Transverse colon (tissue), 4 donors: ENCODE results near the gene MRPL20. TPM values are rescaled to one million over a fixed set of nuclear protein-coding genes. Genes with fewer than 3 reads are reported as not detected.

Experiments used
- DNase-seq: peaks from one replicate; pipeline ENCODE4 v3.0.0-alpha.2; 2019
- H3K27ac ChIP-seq, 4 donors: fragments of 200-600 bp; sonication (generic); 2 replicates each; pipeline ENCODE4 v1.5.1; 2016 to 2018; ENCODE audit warnings: inconsistent platforms in 4 of 4
- H3K27me3 ChIP-seq: fragments of 200-600 bp; sonication (generic); 2 replicates; pipeline ENCODE4 v1.5.1; 2017; ENCODE audit warnings: inconsistent platforms
- H3K36me3 ChIP-seq, 4 donors: fragments of 200-600 bp; sonication (generic); 2 replicates each; pipeline ENCODE4 v1.5.1; 2017 to 2019; ENCODE audit warnings: inconsistent platforms in 4 of 4
- H3K4me1 ChIP-seq, 4 donors: fragments of 200-600 bp; sonication (generic); 2 replicates each; pipeline ENCODE4 v1.5.1; 2017 to 2020; ENCODE audit warnings: inconsistent platforms in 4 of 4
- H3K4me3 ChIP-seq, 4 donors: fragments of 200-600 bp; sonication (generic); 1 replicate in 1 of 4; 2 replicates in 3 of 4; pipeline versions ENCODE4 v1.5.1 to v1.6.1; 2017 to 2019; ENCODE audit warnings: inconsistent platforms in 4 of 4
- H3K9me3 ChIP-seq, 2 donors: fragments of 200-600 bp; sonication (generic); 2 replicates each; pipeline ENCODE4 v1.5.1; 2017 to 2019; ENCODE audit warnings: inconsistent platforms in 2 of 2
- CTCF ChIP-seq, 5 experiments: fragments of 200-600 bp in 3 of 5; fragments of 450-650 bp in 2 of 5; sonication (generic) in 3 of 5; IDR thresholded peaks; 1 replicate in 2 of 5; 2 replicates in 3 of 5; pipeline ENCODE4 v1.5.1; 2016 to 2017; ENCODE audit warnings: antibody characterized with exemption in 5 of 5, inconsistent platforms in 3 of 5, mild to moderate bottlenecking in 2 of 5, moderate library complexity in 1 of 5
- EP300 ChIP-seq: sonication (generic); formaldehyde crosslinking; IDR thresholded peaks from one replicate; pipeline ENCODE4 v1.6.1; 2017; ENCODE audit warnings: antibody characterized with exemption, low read depth
- POLR2A ChIP-seq: fragments of 450-650 bp; IDR thresholded peaks from one replicate; pipeline ENCODE4 v1.6.1; 2016; ENCODE audit warnings: antibody characterized with exemption, mild to moderate bottlenecking, moderate library complexity
- POLR2AphosphoS5 ChIP-seq, 3 donors: sonication (generic); formaldehyde crosslinking; IDR thresholded peaks; one replicate each; pipeline ENCODE4 v1.6.1; 2016; ENCODE audit warnings: antibody characterized with exemption in 3 of 3
- WGBS, 2 donors: methylation state at CpG; one replicate each; pipeline ENCODE4 v1.1.5; 2018; ENCODE audit warnings: low coverage in 1 of 2; 5-methylcytosine and 5-hydroxymethylcytosine counted together
- in situ Hi-C, 4 donors: fragments of 200-750 bp; cut with MboI; loops; one replicate each; pipeline versions ENCODE4 v1.15.0 to v1.15.1; 2017; ENCODE audit warnings: low sequenced_read_pairs in 3 of 4, low pct_ligation_motif_present in 1 of 4, low pct_unique_long_range_greater_than_20kb in 1 of 4
- intact Hi-C: fragments of 100-400 bp; cut with DNase I; formaldehyde crosslinking; loops from one replicate; pipeline ENCODE4 v1.15.1; 2023; ENCODE audit warnings: low total_unique reads
- total RNA-seq, 4 donors: library from RNA; depleted of rRNA; stranded (reverse); fragments of >200 nt; gene quantifications; one replicate each; pipeline ENCODE4 v1.1.0, GENCODE V29; 2016

The MRPL20 gene
- total RNA-seq, 4 donors from 2014 or later: 40.0 to 183 (median 97.0) TPM

DNA sequence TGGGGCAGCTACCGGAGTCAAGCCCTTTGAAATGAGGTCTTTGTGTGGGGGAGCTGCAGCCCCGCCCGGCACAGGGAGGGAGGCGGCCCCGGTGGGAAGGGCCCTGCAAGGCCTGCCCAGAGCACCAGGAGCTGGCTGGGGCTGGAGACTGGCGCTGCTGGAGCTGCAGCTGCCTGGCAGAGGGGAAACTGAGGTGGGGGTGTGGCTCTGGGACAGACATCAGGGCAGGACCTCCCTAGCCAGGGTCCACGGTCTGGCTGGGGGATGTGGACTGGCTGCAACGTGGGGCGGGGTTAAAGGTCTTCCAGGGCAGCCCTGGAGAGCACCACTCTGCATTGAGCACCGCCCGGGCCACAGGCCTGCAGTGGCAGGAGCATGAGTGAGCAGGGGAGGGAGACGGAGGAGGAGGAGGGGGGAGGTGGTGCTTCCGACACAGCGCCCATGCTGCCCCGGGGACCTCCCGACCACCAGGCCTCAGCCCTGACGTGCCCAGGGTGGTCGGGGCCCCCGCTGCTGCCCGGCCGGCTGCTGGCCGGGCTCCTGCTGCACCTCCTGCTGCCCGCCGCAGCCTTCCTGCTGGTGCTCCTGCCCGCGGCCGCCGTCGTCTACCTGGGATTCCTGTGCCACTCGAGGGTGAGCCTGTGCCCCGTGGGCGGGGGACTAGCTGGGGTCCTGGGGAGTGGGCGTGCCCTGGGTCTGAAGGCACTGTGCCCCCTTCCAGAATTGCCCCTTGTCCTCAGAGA, 18.8 kb upstream of the MRPL20 start:
- Histone ChIP-seq H3K36me3 (no peaks in the 10 kb centered on the region), H3K9me3 (no peaks in the 10 kb centered on the region), H3K4me3 (no peak overlapping the region), H3K4me1 (peaks cover 12 to 20% (median 17%) of the 10 kb centered on the region in 4 donors), H3K27ac (peak overlapping the region in 1 of 4 donors; percentile 74), H3K27me3 (peaks cover 27% of the 10 kb centered on the region)
- intact Hi-C loops (no loop called here), in situ Hi-C loops (no loop called here)
- DNase-seq: no peak
- 33% methylated on average over 26 of the region's 33 CpGs; no CpG with 5 or more reads in 1 of the 2 donors for WGBS, 2 donors
- TF ChIP-seq POLR2AphosphoS5 (IDR thresholded peaks at IDR 0.05) (no peak), POLR2A (no peak), EP300 (no peak), CTCF (IDR thresholded peaks at IDR 0.05) (no peak)

- in situ Hi-C loops: no loop called here
- TF ChIP-seq CTCF (IDR thresholded peaks at IDR 0.05) (no peak), POLR2AphosphoS5 (IDR thresholded peaks at IDR 0.05) (no peak), POLR2A (no peak), EP300 (no peak)
- Histone ChIP-seq H3K9me3 (no peaks in the 10 kb centered on the region), H3K27ac (no peak overlapping the region), H3K36me3 (no peaks in the 10 kb centered on the region), H3K4me1 (peaks cover 6 to 21% (median 15%) of the 10 kb centered on the region in 4 donors), H3K27me3 (peaks cover 32% of the 10 kb centered on the region), H3K4me3 (no peak overlapping the region)
- intact Hi-C loops: no loop called here
- no peak for DNase-seq
- 84% methylated on average over 12 of the region's 12 CpGs; no CpG with 5 or more reads in 1 of the 2 donors for WGBS, 2 donors
Measured at GRCh38 chr1:1425426-1425752, 18.3 kb upstream of the MRPL20 start.

GRCh38 chr1:1424707-1425106, 17.6 kb upstream of the MRPL20 start:
- peaks cover 6 to 17% (median 10%) of the 10 kb centered on the region in 4 donors for H3K4me1 ChIP-seq
- peaks cover 35% of the 10 kb centered on the region for H3K27me3 ChIP-seq
- TF ChIP-seq EP300: no peak
- TF ChIP-seq POLR2AphosphoS5 (IDR thresholded peaks at IDR 0.05): no peak
- no peak for TF ChIP-seq POLR2A
- no peak for TF ChIP-seq CTCF (IDR thresholded peaks at IDR 0.05)
- intact Hi-C loops: no loop called here
- no peaks in the 10 kb centered on the region for H3K9me3 ChIP-seq
- H3K27ac ChIP-seq: no peak overlapping the region
- no peak overlapping the region for H3K4me3 ChIP-seq
- DNase-seq: no peak
- WGBS, 2 donors: 92 to 100% methylated on average over 3 to 15 of the region's 15 CpGs
- H3K36me3 ChIP-seq: no peaks in the 10 kb centered on the region
- in situ Hi-C loops: no loop called here

DNA sequence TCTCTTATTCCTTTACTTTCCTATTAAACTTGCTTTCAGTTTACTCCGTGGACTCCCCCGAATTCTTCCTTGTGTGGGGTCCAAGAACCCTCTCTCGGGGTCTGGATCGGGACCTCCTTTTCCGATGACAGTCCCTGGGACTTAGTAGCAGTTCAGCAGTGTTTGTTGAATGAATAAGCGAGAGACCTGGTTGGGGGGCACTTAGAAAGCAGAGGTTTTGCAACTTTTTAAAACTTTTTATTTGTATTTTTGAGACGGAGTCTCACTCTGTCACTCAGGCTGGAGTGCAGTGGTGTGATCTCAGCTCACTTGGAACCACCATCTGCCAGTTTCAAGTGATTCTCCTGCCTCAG, 16.1 kb upstream of the MRPL20 start:
- Histone ChIP-seq H3K4me1 (peaks cover 0 to 19% (median 7%) of the 10 kb centered on the region in 4 donors), H3K4me3 (no peak overlapping the region), H3K27me3 (peaks cover 37% of the 10 kb centered on the region), H3K9me3 (no peaks in the 10 kb centered on the region), H3K27ac (no peak overlapping the region), H3K36me3 (no peaks in the 10 kb centered on the region)
- TF ChIP-seq POLR2A (no peak), EP300 (no peak), POLR2AphosphoS5 (IDR thresholded peaks at IDR 0.05) (no peak), CTCF (IDR thresholded peaks at IDR 0.05) (no peak)
- 84 to 85% methylated on average over 7 of the region's 7 CpGs for whole genome bisulfite sequencing, 2 donors
- intact Hi-C loops: no loop called here
- in situ Hi-C loops: no loop called here
- DNase-seq: no peak
